Dermis blood vessel endothelial cell (primary cell): Measurements from ENCODE around the gene NAALADL2. TPM values are rescaled to one million over a fixed set of nuclear protein-coding genes. Genes with fewer than 3 reads are reported as not detected.
A peak's percentile ranks its signal among the peaks of the same experiment; 100 is the strongest.
"Not testable (repeated sequence)": the region's sequence is repeated elsewhere in the genome, so short reads cannot be mapped to it uniquely, and the experiment has no call there.

Experiments used
- DNase-seq: peaks from one replicate; pipeline ENCODE4 v3.0.0; 2010
- total RNA-seq: library from RNA; depleted of rRNA; stranded (reverse); fragments of >200 nt; gene quantifications from 2 replicates; pipeline ENCODE4 v1.2.3, GENCODE V29; 2014

NAALADL2 gene
- total RNA-seq, 1 donor from 2014 or later = 1.4 TPM

GRCh38 chr3:175326041-175326440 is 466.9 kb downstream of the NAALADL2 start:
- no peak for DNase-seq

GRCh38 chr3:175329373-175329772 is 470.2 kb downstream of the NAALADL2 start:
- no peak for DNase-seq

GRCh38 chr3:175335229-175335628 is 476.1 kb downstream of the NAALADL2 start:
- no peak for DNase-seq

GRCh38 chr3:175336406-175337133 is 477.4 kb downstream of the NAALADL2 start:
- DNase-seq = no peak

GRCh38 chr3:175337631-175338030 is 478.5 kb downstream of the NAALADL2 start:
- no peak for DNase-seq

- no peak for DNase-seq
Measured at GRCh38 chr3:175338775-175339535, 479.8 kb downstream of the NAALADL2 start.

GRCh38 chr3:175340338-175341015 is 481.3 kb downstream of the NAALADL2 start:
- no peak for DNase-seq

- no peak for DNase-seq
Measured at GRCh38 chr3:175342196-175342595, 483.1 kb downstream of the NAALADL2 start.

GRCh38 chr3:175343946-175344345 is 484.8 kb downstream of the NAALADL2 start:
- no peak for DNase-seq

GRCh38 chr3:175346573-175347356 is 487.6 kb downstream of the NAALADL2 start:
- peak; percentile 47 for DNase-seq

GRCh38 chr3:175349168-175349567 is 490.0 kb downstream of the NAALADL2 start:
- DNase-seq = no peak

GRCh38 chr3:175355801-175356335 is 496.7 kb downstream of the NAALADL2 start:
- DNase-seq = no peak

- DNase-seq = no peak
Measured at GRCh38 chr3:175356899-175357324, 497.8 kb downstream of the NAALADL2 start.

- DNase-seq = no peak
Measured at GRCh38 chr3:175357758-175358157, 498.6 kb downstream of the NAALADL2 start.

GRCh38 chr3:175358935-175359334 is 499.8 kb downstream of the NAALADL2 start:
- no peak for DNase-seq

GRCh38 chr3:175370426-175370825 is 511.3 kb downstream of the NAALADL2 start:
- DNase-seq = not testable (repeated sequence)

GRCh38 chr3:175371187-175371586 is 512.1 kb downstream of the NAALADL2 start:
- DNase-seq = not testable (repeated sequence)

- DNase-seq = no peak
Measured at GRCh38 chr3:175374705-175375104, 515.6 kb downstream of the NAALADL2 start.

GRCh38 chr3:175378348-175378747 is 519.2 kb downstream of the NAALADL2 start:
- DNase-seq = no peak

GRCh38 chr3:175381685-175382084 is 522.6 kb downstream of the NAALADL2 start:
- no peak for DNase-seq

GRCh38 chr3:175383371-175383770 is 524.2 kb downstream of the NAALADL2 start:
- DNase-seq = no peak

GRCh38 chr3:175383813-175384212 is 524.7 kb downstream of the NAALADL2 start:
- DNase-seq = no peak
